Fibroblast of skin of right quadriceps (primary cell): ENCODE measurements around the gene AGXT.

Source experiments
- DNase-seq: peaks from one replicate; pipeline ENCODE4 v3.0.0-alpha.2; 2013

Gene AGXT

GRCh38 chr2:240916571-240917008 lies 48.0 kb downstream of the AGXT start:
- DNase-seq = peak; percentile 95

GRCh38 chr2:240917009-240917683 lies 48.5 kb downstream of the AGXT start:
- no peak for DNase-seq

- DNase-seq = no peak
Observed at GRCh38 chr2:240917684-240918257, 49.1 kb downstream of the AGXT start.

GRCh38 chr2:240918258-240919091 lies 49.9 kb downstream of the AGXT start:
- DNase-seq = no peak

GRCh38 chr2:240919161-240919781 lies 50.6 kb downstream of the AGXT start:
- no peak for DNase-seq

GRCh38 chr2:240919786-240920782 lies 51.5 kb downstream of the AGXT start:
- no peak for DNase-seq

- no peak for DNase-seq
Observed at GRCh38 chr2:240920783-240921231, 52.2 kb downstream of the AGXT start.

GRCh38 chr2:240921311-240921994 lies 52.8 kb downstream of the AGXT start:
- DNase-seq = peak; percentile 95

GRCh38 chr2:240921995-240922244 lies 53.3 kb downstream of the AGXT start:
- no peak for DNase-seq

GRCh38 chr2:240922245-240922981 lies 53.8 kb downstream of the AGXT start:
- DNase-seq = no peak

- peak; percentile 34 for DNase-seq
Observed at GRCh38 chr2:240922982-240923537, 54.4 kb downstream of the AGXT start.

- no peak for DNase-seq
Observed at GRCh38 chr2:240925191-240925567, 56.6 kb downstream of the AGXT start.

- DNase-seq = no peak
Observed at GRCh38 chr2:240925568-240926515, 57.2 kb downstream of the AGXT start.

- no peak for DNase-seq
Observed at GRCh38 chr2:240926516-240927389, 58.1 kb downstream of the AGXT start.

GRCh38 chr2:240927390-240927781 lies 58.8 kb downstream of the AGXT start:
- DNase-seq = no peak

GRCh38 chr2:240928476-240929363 lies 60.1 kb downstream of the AGXT start:
- DNase-seq = no peak

- DNase-seq = no peak
Observed at GRCh38 chr2:240929364-240930095, 60.9 kb downstream of the AGXT start.
